NCI-H128 (cell line): ENCODE results near the gene TCL1B.
"Not testable (repeated sequence)": the region's sequence is repeated elsewhere in the genome, so short reads cannot be mapped to it uniquely, and the experiment has no call there.

Experiments used
- DNase-seq: peaks from one replicate; lab custom pipeline; 2025; ENCODE audit not compliant: unreplicated experiment; lab: John Stamatoyannopoulos, UW

Gene TCL1B, protein sequence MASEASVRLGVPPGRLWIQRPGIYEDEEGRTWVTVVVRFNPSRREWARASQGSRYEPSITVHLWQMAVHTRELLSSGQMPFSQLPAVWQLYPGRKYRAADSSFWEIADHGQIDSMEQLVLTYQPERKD

GRCh38 chr14:95685978-95686922, at the start of gene TCL1B:
Gene TCL1B, plus strand, starts transcription at chr14:95686426. Its CDS starts 42 bp downstream, at chr14:95686468.
- no peak for DNase-seq

DNA sequence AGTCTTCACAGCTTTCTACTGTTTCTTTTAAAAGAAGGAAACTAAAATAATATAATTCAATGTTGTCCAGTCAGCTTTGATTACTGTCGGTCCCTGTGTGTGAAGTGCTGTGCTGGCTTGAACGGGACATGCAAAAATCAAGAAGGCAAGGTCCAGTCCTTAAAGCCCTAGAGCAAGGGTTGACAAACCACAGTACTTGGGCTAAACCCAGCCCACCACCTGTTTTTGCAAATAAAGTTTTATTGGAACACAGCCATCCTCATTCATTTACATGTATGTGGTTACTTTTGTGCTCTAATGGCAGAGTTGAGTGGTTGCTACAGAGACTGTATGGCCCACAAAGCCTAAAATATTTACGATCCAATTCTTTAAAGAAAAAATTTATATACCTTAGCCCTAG, 41.2 kb upstream of the TCL1B start:
- DNase-seq, result no peak

DNA sequence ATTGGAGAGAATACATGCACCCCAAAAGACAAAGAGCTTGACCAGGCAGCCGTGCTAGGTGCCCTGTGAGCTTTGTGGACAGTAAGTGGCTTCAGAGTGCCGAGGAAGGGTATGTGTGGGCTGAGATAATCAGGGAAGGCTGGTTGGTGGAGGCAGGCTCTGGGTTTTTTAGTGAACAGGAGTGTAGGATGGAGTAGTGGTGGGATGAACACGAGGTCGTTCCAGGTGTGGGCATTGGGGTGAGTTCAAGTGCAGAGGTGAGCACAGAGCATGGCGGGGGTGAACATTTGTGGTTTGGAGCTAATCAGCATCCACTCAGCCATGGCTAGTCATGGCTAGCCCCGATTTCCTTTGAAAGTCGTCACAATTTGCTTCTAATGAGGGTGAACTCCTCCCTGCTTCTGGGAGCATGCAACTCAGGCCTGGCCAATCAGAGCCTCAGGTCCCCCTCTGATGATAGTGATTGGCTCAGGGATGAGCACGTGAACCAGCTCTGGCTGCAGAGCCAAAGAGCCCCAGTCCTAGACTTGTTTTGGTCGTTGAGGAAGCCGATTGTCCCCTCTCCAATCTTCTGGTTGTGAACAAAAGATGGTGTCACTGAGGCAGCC, 40.7 kb upstream of the TCL1B start:
- DNase-seq, result no peak

GRCh38 chr14:95647926-95648325, 38.3 kb upstream of the TCL1B start:
- DNase-seq, result no peak

DNA sequence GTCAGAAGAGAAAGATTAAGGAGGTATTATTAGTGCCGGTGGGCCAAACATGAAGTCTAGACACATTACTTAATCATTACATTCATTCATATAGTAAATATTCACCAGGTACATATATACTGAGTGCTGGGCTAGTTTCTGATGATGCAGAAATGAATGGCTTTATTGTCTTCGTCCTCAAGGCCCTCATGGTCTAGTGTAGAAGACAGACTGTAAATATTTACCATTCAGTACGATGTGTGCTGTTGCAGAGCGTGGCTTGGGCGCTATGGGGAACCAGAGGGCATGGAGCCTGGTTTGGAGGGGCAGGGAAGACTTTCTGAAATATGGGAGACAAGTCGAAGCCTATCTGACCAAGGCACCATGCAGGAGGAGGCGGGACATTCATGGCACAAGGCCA, 37.0 kb upstream of the TCL1B start:
- no peak for DNase-seq

DNA sequence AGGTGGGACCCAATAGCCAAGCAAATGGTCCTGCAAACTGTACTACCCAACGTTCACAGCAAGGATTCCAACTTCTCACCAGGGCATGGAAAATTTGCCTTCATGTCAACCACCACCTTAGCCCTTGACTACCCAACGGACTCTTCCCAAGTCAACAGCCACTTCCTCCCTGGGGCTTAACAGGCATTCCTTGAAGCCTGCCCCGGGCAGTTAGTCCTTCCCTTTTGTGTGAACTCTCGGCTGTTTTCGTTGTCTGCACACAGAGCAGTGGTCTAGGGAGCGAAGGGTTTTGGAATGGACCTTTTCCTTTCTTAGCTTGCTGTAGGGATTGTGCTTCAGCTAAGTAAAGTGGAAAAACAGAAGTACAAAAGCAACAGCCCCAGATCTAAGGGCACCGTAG, 35.2 kb upstream of the TCL1B start:
- no peak for DNase-seq

DNA sequence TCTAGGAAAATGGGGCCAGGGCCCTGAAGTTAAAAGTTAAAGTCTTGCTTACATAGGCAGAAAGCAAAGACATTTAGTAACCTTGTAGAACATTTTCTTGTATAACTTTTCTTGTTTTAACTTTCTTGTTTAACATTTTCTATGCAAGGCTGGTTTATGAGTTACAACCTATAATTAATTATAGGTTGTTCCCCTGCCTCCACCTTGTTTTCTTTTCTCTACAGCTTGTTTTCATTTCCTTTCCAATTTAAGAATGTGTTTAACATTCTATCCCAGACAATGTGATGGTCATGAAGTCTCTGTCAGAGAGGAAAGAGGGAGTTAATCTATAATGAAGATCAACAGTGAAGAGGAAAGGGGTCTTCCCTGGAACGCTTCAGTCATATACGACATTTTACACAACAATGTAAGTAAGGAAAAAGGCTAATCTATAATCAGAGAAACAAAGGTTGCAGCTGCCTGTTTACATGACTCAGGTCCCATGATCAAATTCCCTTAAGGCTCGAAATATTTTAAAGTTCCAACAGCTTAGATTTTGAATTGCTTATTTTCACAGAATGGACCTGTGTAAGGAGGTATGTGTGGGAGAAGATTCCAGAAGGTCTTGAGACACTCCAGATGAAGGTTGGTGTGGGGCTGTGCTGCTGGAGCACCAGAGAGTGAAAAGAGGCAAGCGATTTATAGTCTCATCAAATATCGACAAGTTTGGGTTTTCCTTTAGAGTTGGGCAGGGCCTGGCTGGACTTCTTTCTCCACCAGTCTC, 34.2 kb upstream of the TCL1B start:
- no peak for DNase-seq

- DNase-seq, result no peak
Observed at GRCh38 chr14:95652690-95653089, 33.5 kb upstream of the TCL1B start.

GRCh38 chr14:95655461-95655860, 30.8 kb upstream of the TCL1B start:
- no peak for DNase-seq

GRCh38 chr14:95656634-95657033, 29.6 kb upstream of the TCL1B start:
- no peak for DNase-seq

- no peak for DNase-seq
Observed at GRCh38 chr14:95657454-95657853, 28.8 kb upstream of the TCL1B start.

DNA sequence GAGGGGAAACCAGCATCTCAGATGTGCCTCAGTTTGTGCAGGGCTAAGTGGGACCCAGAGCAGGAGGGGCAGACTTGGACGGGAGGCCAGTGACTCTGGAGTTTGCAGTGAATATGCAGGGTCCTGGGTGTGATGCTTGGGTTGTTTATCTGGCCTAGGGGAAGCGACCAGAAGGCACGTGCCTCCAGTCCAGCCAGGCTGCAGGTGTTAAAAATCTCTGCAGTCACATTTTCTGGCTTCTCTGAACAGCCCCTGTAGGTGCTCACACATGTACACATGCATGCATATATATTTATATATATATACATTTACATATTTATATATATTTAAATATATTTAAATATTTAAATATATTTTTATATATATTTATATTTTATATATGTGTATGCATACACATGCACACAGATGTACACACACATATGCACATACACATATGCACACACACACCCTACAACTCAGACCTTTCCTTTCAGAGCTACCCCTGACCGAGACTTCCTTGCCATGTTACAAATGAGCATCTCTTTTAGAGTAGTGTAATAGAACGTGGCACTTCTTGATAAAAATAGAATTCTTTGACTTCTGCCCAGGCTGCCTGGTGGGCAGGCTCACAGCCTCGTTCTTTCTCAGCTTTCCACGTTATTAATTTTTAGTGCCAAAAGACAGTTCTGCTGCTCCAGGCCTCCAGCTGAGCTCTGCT, 26.8 kb upstream of the TCL1B start:
- DNase-seq, result no peak

GRCh38 chr14:95659990-95660385, 26.2 kb upstream of the TCL1B start:
- no peak for DNase-seq

DNA sequence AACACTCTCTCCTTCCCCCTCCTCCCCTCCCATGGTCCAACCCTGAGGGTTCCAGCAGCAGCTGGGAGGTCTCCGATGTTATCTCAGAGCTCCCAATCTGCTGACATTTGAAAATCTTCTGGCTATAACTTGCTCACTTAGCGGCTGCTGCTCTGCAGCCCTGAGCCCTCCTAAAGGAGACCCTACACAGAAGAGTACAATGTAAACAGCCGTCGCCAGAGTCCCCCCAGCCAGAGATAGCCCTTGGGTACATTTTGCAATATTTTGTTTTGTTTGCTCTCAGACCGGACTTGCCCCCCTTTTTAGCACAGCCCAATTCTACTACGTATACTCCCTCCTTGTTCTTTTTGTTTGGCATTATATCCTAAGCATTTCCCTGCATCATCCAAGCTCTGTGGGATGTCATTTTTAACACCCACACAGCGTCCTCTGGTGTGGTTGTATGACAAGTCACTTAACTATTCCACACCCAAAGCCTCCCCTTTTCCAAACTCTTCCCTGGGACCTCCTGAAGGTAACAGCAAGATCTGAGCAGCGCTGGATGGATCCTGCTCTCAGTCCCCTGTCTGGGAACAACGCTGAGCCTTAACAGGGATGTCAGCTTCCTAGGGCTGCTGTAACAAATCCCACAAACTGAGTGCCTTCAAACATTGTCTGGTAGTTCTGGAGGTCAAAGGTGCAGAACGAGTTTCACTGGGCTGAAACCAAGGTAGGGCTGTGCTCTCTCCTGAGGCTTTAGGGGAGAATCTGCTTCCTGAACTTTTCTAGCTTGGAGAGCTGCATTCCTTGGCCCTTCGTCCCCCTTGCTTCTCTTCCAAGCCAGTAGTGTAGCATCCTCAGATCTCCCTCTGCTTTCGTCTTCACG, 25.3 kb upstream of the TCL1B start:
- no peak for DNase-seq

- no peak for DNase-seq
Observed at GRCh38 chr14:95662376-95663186, 23.6 kb upstream of the TCL1B start.

DNA sequence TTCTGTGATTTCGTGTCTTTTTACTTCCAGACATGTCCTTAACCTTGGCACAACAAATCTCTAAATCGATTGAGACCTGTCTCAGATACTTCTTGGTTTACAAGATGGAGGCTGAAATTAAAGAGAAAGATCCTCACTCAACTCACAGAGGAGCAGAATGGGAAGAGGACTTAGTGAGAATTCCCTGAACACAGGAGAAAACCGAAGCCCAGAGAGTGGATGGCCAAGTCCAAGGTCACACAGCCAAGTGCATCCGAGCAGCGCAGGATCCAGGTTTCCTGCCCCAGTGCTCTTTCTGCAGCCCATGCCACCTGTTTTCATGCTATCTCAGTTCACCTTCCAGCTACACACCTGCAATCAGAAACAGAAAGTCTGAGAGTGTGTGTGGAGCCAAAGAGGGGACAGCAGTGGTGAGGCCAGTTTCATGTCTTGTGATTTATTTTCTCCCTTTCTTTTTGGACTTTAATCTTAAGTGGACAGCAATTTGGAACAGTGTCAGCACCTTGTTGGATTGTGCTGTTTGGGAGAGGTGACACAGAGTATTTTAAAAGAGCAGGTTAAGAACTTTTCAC, 22.9 kb upstream of the TCL1B start:
- no peak for DNase-seq

DNA sequence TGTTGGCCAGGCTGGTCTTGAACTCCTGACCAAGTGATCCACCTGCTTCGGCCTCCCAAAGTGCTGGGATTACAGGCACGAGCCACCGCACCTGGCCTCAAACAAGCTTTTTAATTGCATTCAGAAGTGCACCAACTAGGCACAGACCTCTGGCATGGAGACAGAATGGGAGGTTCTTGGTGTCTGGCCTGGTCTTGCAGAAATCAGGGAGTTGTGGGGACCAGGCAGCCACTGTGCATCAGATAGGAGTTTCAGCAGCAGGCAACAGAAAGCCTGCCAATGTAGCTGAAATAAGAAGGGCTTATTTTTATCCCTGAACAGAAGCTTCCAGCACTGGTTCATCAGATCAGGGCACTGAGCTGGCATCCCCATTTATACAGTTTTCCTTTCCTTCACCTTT, 22.2 kb upstream of the TCL1B start:
- no peak for DNase-seq

GRCh38 chr14:95664546-95664945, 21.7 kb upstream of the TCL1B start:
- no peak for DNase-seq

DNA sequence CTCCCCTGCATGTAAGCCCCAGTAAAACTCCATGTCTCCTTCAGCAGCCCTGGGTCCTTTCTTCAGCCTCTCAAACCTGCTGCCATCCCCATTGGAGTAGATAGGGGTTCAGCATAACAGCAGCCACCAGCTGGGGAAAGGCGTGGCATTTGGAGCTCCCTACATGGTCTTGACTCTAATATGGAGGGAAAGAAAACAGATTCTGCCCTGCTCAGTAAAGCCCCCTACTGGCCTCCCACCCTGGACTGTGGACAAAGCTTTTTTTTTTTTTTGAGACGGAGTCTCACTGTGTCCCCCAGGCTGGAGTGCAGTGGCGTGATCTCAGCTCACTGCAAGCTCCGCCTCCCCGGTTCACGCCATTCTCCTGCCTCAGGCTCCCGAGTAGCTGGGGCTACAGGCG, 20.7 kb upstream of the TCL1B start:
- DNase-seq, result not testable (repeated sequence)
